ENCODE results near the gene PALB2. TPM values are rescaled to one million over a fixed set of nuclear protein-coding genes. Genes with fewer than 3 reads are reported as not detected.

The PALB2 gene
- total and polyA plus RNA-seq, 2 experiments from 2014 or later, result 24.2 to 34.0 TPM

DNA sequence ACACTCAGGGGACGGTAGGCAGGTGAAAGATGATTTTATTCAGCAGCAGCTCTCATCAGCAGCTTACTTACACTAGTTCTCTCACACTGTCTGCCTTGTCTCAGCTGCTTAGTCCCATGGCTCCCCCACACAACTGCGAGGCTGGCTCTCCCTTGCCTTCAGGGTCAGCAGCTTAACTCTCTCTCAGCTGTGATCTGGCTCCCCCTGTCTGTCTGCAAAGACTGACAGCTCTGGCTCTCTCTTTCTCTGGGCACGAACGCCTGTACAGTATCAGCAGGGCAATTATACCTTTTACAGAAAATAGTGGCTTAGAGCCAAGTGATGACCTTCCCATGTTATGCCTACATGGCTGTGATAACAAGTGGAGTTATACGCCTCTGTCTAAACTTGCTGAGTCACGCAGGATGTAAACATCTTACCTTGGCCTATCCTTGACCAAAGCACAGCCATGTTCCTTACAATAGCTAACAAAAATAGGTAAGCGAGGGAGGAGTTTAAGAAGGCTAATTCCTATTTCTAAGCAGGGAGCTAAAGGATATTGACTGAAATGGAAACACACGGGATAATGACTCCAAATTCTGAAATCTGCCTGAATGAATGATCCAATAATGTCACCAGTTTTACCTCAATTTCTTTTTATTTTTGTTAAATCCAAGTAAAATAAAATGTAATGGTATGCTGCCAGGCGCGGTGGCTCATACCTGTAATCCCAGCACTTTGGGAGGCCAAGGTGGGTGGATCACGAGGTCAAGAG is 43.9 kb downstream of the PALB2 start:
- Mint-ChIP-seq H3K4me1 (peaks cover 15% of the 10 kb centered on the region), H3K9me3 (no peaks in the 10 kb centered on the region), H3K27ac (peak overlapping the region; percentile 48; the same call in 1 of the 2 replicates), H3K4me3 (peak overlapping the region; percentile 17; the same call in 2 of the 3 replicates), H3K27me3 (ENCODE audit: insufficient read depth, low read depth, poor library complexity) (peaks cover 14% of the 10 kb centered on the region), H3K36me3 (ENCODE audit: low read depth) (peaks cover 16% of the 10 kb centered on the region)
- ATAC-seq, result peak; percentile 70
- TF ChIP-seq, protein P1, sequence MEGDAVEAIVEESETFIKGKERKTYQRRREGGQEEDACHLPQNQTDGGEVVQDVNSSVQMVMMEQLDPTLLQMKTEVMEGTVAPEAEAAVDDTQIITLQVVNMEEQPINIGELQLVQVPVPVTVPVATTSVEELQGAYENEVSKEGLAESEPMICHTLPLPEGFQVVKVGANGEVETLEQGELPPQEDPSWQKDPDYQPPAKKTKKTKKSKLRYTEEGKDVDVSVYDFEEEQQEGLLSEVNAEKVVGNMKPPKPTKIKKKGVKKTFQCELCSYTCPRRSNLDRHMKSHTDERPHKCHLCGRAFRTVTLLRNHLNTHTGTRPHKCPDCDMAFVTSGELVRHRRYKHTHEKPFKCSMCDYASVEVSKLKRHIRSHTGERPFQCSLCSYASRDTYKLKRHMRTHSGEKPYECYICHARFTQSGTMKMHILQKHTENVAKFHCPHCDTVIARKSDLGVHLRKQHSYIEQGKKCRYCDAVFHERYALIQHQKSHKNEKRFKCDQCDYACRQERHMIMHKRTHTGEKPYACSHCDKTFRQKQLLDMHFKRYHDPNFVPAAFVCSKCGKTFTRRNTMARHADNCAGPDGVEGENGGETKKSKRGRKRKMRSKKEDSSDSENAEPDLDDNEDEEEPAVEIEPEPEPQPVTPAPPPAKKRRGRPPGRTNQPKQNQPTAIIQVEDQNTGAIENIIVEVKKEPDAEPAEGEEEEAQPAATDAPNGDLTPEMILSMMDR (conservative IDR thresholded peaks at IDR 0.05; ENCODE audit: low read depth in 2 of 2), result peak; percentile 56 to 72
- no peak for TF ChIP-seq EZH2phosphoT487 (IDR thresholded peaks at IDR 0.05; ENCODE audit: unreplicated experiment)
- Histone ChIP-seq H3K4me3 (no peak overlapping the region), H3K27me3 (ENCODE audit: insufficient read depth) (no peaks in the 10 kb centered on the region), H3K4me1 (ENCODE audit: insufficient read depth) (peaks cover 32% of the 10 kb centered on the region), H3K9me2 (ENCODE audit: insufficient read depth) (no peaks in the 10 kb centered on the region), H2AFZ (no peak overlapping the region), H3K27ac (ENCODE audit: low read depth) (peak overlapping the region; percentile 100), H3K36me3 (ENCODE audit: insufficient read depth) (no peaks in the 10 kb centered on the region; the same call in none of the 2 replicates), H3F3A (replicated peaks; ENCODE audit: low read depth) (peaks cover 27% of the 10 kb centered on the region), H3K4me2 (peak overlapping the region; percentile 69; the same call in 1 of the 2 replicates), H3K79me2 (replicated peaks; ENCODE audit: insufficient read depth) (peaks cover 39% of the 10 kb centered on the region), H4K20me1 (replicated peaks; ENCODE audit: insufficient read depth) (peaks cover 5% of the 10 kb centered on the region)
- DNase-seq (ENCODE audit: low spot score), result peak; percentile 77

DNA sequence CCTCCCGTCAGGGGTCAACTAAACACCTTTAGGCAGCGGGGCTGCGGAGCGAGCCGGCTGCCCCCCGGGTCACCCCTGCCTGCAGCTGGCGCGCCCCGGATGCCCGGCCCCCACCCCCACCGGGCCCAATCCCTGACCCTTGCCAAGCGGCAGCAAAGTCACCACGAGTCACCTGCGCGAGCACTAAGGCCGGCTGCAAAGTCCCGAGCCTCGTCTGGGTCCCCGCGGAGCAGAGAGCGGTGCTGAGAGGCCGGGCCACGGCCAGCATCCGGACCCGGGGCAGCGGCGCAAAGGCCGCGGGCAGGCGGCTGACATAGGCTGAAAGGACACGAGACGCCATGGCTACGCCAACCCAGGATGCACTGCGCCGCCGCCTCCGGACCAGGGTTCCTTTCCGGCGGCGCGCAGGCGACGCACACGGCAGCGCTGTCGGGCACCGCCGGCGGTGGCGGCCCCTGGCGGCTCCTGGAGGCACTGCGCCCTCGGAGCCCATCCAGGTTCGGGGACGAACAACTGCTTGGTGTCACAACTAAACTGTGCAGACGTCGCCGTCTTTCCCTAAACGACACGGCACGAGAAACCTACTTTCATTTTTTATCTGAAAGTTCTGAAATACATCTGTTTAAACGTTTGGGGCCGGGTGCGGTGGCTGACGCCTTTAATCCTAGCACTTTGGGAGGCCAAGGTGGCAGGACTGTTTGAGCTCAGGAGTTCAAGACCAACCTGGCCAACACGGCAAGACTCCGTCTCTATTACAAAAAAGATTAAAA is 45.0 kb downstream of the PALB2 start, which contains the start of gene NDUFAB1:
Gene NDUFAB1 (minus strand): TSS at position 366 of the 770 bp plus-strand sequence. CDS start 26 bp downstream, at position 340.
- H3K79me2 ChIP-seq (replicated peaks; ENCODE audit: insufficient read depth), result peaks cover 49% of the 10 kb centered on the region
- H3K36me3 Mint-ChIP-seq (ENCODE audit: low read depth), result peaks cover 19% of the 10 kb centered on the region

More for the DNA sequence above, 45.0 kb downstream of the PALB2 start, which contains the start of gene NDUFAB1:
- peaks cover 13% of the 10 kb centered on the region for H4K20me1 ChIP-seq (replicated peaks; ENCODE audit: insufficient read depth)
- H3K4me1 ChIP-seq (ENCODE audit: insufficient read depth), result peaks cover 31% of the 10 kb centered on the region
- H3K27me3 ChIP-seq (ENCODE audit: insufficient read depth), result no peaks in the 10 kb centered on the region
- Mint-ChIP-seq H3K27me3 (ENCODE audit: insufficient read depth, low read depth, poor library complexity) (peaks cover 13% of the 10 kb centered on the region), H3K4me1 (peaks cover 15% of the 10 kb centered on the region), H3K27ac (peak within 1 kb of the TSS; percentile 72), H3K4me3 (peak within 1 kb of the TSS; percentile 91), H3K9me3 (no peaks in the 10 kb centered on the region)
- peaks cover 22% of the 10 kb centered on the region for H3F3A ChIP-seq (replicated peaks; ENCODE audit: low read depth)
- TF ChIP-seq, protein P2, sequence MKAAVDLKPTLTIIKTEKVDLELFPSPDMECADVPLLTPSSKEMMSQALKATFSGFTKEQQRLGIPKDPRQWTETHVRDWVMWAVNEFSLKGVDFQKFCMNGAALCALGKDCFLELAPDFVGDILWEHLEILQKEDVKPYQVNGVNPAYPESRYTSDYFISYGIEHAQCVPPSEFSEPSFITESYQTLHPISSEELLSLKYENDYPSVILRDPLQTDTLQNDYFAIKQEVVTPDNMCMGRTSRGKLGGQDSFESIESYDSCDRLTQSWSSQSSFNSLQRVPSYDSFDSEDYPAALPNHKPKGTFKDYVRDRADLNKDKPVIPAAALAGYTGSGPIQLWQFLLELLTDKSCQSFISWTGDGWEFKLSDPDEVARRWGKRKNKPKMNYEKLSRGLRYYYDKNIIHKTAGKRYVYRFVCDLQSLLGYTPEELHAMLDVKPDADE (IDR thresholded peaks at IDR 0.05), result peak; percentile 82
- TF ChIP-seq CREB1 (CRISPR knock-in tag; IDR thresholded peaks at IDR 0.05; ENCODE audit: low read depth), result peak; percentile 78
- TF ChIP-seq ZNF114 (CRISPR knock-in tag; IDR thresholded peaks at IDR 0.05), result peak; percentile 41; the same call in 1 of the 2 replicates
- peak; percentile 68 for TF ChIP-seq POLR2AphosphoS5 (IDR thresholded peaks at IDR 0.05; ENCODE audit: low read depth)
- TF ChIP-seq ZNF331 (CRISPR knock-in tag; IDR thresholded peaks at IDR 0.05; ENCODE audit: low read depth), result no peak
- TF ChIP-seq, protein P3, sequence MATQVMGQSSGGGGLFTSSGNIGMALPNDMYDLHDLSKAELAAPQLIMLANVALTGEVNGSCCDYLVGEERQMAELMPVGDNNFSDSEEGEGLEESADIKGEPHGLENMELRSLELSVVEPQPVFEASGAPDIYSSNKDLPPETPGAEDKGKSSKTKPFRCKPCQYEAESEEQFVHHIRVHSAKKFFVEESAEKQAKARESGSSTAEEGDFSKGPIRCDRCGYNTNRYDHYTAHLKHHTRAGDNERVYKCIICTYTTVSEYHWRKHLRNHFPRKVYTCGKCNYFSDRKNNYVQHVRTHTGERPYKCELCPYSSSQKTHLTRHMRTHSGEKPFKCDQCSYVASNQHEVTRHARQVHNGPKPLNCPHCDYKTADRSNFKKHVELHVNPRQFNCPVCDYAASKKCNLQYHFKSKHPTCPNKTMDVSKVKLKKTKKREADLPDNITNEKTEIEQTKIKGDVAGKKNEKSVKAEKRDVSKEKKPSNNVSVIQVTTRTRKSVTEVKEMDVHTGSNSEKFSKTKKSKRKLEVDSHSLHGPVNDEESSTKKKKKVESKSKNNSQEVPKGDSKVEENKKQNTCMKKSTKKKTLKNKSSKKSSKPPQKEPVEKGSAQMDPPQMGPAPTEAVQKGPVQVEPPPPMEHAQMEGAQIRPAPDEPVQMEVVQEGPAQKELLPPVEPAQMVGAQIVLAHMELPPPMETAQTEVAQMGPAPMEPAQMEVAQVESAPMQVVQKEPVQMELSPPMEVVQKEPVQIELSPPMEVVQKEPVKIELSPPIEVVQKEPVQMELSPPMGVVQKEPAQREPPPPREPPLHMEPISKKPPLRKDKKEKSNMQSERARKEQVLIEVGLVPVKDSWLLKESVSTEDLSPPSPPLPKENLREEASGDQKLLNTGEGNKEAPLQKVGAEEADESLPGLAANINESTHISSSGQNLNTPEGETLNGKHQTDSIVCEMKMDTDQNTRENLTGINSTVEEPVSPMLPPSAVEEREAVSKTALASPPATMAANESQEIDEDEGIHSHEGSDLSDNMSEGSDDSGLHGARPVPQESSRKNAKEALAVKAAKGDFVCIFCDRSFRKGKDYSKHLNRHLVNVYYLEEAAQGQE (IDR thresholded peaks at IDR 0.05; ENCODE audit: unreplicated experiment), result no peak
- no peak for TF ChIP-seq NANOG (IDR thresholded peaks at IDR 0.05; ENCODE audit: borderline replicate concordance)
- TF ChIP-seq EZH2 (IDR thresholded peaks at IDR 0.05; ENCODE audit: low read depth, unreplicated experiment), result no peak
- TF ChIP-seq, protein P1 (conservative IDR thresholded peaks at IDR 0.05; ENCODE audit: low read depth in 2 of 2), result peak; percentile 69 to 85
- ATAC-seq (peak; percentile 93), DNase-seq (ENCODE audit: low spot score) (peak; percentile 94)
- H3K4me2 ChIP-seq, result peak within 1 kb of the TSS; percentile 94
- no peaks in the 10 kb centered on the region for H3K9me2 ChIP-seq (ENCODE audit: insufficient read depth)
- peak within 1 kb of the TSS; percentile 69; the same call in 1 of the 2 replicates for H2AFZ ChIP-seq
- peak within 1 kb of the TSS; percentile 99 for H3K4me3 ChIP-seq
- no peaks in the 10 kb centered on the region; the same call in none of the 2 replicates for H3K36me3 ChIP-seq (ENCODE audit: insufficient read depth)
- H3K27ac ChIP-seq (ENCODE audit: low read depth), result peak within 1 kb of the TSS; percentile 88

All from GM23338 (cell line).